GM12874 (cell line): ENCODE data around the gene PPARD.

Experiments used
- CTCF ChIP-seq: IDR thresholded peaks from 2 replicates; pipeline ENCODE4 v1.5.1; 2011; ENCODE audit warnings: low read depth, mild to moderate bottlenecking, control low read depth, low read length, moderate library complexity; ENCODE audit not compliant: insufficient read depth

PPARD gene

GRCh38 chr6:35357677-35358076 is 15.3 kb downstream of the PPARD start:
- TF ChIP-seq CTCF, result no peak

- no peak for TF ChIP-seq CTCF
Observed at GRCh38 chr6:35358086-35358485, 15.7 kb downstream of the PPARD start.

- no peak for TF ChIP-seq CTCF
Observed at GRCh38 chr6:35359346-35359743, 17.0 kb downstream of the PPARD start.

GRCh38 chr6:35359744-35360348 is 17.5 kb downstream of the PPARD start:
- TF ChIP-seq CTCF, result no peak

GRCh38 chr6:35360349-35361138 is 18.2 kb downstream of the PPARD start:
- no peak for TF ChIP-seq CTCF

- TF ChIP-seq CTCF, result no peak
Observed at GRCh38 chr6:35362200-35362599, 19.8 kb downstream of the PPARD start.

GRCh38 chr6:35363293-35363750 is 21.0 kb downstream of the PPARD start:
- no peak for TF ChIP-seq CTCF
